OCI-LY7 (cell line): Measurements from ENCODE around the gene NR1H4.

ENCODE experiments used
- EZH2phosphoT487 ChIP-seq: fragments of 200-600 bp; sonication (generic); IDR thresholded peaks from 2 replicates; pipeline ENCODE4 v1.6.1; 2018; ENCODE audit warnings: low read depth, borderline replicate concordance, mild to moderate bottlenecking, mixed run types, antibody characterized with exemption, low read length, moderate library complexity, mixed read lengths
- TF ChIP-seq, protein P1 (sequence below): fragments of 200-600 bp; sonication (generic); conservative IDR thresholded peaks from 2 replicates; pipeline ENCODE4 v1.5.1; 2014; ENCODE audit warnings: mild to moderate bottlenecking, antibody characterized with exemption, low read length, moderate library complexity, mixed read lengths

DNA sequence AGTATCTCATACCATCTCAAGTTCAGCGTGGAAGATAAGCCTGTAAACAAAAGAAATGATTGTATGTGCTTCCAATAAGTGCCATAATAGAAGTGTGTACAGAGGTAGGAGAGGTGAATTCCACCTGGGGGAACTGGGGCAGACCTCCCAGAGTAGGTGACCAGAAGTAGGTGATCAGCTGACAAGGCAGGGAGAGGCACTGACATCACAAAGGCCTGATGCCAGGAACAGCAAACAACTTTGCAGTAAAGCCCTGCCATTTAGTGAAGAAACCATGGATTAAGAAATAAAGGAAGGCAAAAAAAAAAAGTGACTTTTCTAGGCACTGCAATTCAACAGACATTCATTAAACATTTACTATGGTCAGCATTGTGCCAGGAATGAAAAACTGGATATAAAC lies 31.1 kb downstream of the NR1H4 start:
- TF ChIP-seq, protein P1, sequence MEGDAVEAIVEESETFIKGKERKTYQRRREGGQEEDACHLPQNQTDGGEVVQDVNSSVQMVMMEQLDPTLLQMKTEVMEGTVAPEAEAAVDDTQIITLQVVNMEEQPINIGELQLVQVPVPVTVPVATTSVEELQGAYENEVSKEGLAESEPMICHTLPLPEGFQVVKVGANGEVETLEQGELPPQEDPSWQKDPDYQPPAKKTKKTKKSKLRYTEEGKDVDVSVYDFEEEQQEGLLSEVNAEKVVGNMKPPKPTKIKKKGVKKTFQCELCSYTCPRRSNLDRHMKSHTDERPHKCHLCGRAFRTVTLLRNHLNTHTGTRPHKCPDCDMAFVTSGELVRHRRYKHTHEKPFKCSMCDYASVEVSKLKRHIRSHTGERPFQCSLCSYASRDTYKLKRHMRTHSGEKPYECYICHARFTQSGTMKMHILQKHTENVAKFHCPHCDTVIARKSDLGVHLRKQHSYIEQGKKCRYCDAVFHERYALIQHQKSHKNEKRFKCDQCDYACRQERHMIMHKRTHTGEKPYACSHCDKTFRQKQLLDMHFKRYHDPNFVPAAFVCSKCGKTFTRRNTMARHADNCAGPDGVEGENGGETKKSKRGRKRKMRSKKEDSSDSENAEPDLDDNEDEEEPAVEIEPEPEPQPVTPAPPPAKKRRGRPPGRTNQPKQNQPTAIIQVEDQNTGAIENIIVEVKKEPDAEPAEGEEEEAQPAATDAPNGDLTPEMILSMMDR = no peak
- no peak for TF ChIP-seq EZH2phosphoT487
